Measurements from ENCODE around the gene USP35. TPM values are rescaled to one million over a fixed set of nuclear protein-coding genes. Genes with fewer than 3 reads are reported as not detected.
A peak's percentile ranks its signal among the peaks of the same experiment; 100 is the strongest.

USP35 gene
- total RNA-seq, 2 donors from 2014 or later, result 5.2 to 5.6 TPM

GRCh38 chr11:78163828-78164227 lies 24.9 kb upstream of the USP35 start:
- Histone ChIP-seq H3K4me1 (no peaks in the 10 kb centered on the region), H3K9me3 (no peaks in the 10 kb centered on the region), H3K4me3 (no peak overlapping the region), H3K9ac (ENCODE audit: low read depth in 2 of 2, low read length in 2 of 2) (no peak overlapping the region), H3K36me3 (no peaks in the 10 kb centered on the region), H3K27me3 (no peaks in the 10 kb centered on the region), H3K27ac (no peak overlapping the region)
- DNase-seq, result no peak
- intact Hi-C loops (cut with DNase I), result no loop called here
- no peak for TF ChIP-seq CTCF (IDR thresholded peaks at IDR 0.05)

- no peak for TF ChIP-seq CTCF (IDR thresholded peaks at IDR 0.05)
These were observed 24.2 kb upstream of the USP35 start for GRCh38 chr11:78164471-78164870.

GRCh38 chr11:78166855-78167469 lies 21.8 kb upstream of the USP35 start:
- Histone ChIP-seq H3K9me3 (no peaks in the 10 kb centered on the region), H3K4me1 (no peaks in the 10 kb centered on the region), H3K27me3 (no peaks in the 10 kb centered on the region), H3K9ac (ENCODE audit: low read depth in 2 of 2, low read length in 2 of 2) (no peak overlapping the region), H3K27ac (no peak overlapping the region), H3K36me3 (no peaks in the 10 kb centered on the region), H3K4me3 (no peak overlapping the region)
- TF ChIP-seq CTCF (IDR thresholded peaks at IDR 0.05), result no peak
- DNase-seq, result no peak
- intact Hi-C loops (cut with DNase I), result no loop called here

More at GRCh38 chr11:78164471-78164870, 24.2 kb upstream of the USP35 start:
- H3K4me1 ChIP-seq, result no peaks in the 10 kb centered on the region
- no peak overlapping the region for H3K27ac ChIP-seq
- no peaks in the 10 kb centered on the region for H3K27me3 ChIP-seq
- intact Hi-C loops (cut with DNase I), result no loop called here
- H3K9ac ChIP-seq (ENCODE audit: low read depth in 2 of 2, low read length in 2 of 2), result no peak overlapping the region
- DNase-seq, result no peak
- no peak overlapping the region for H3K4me3 ChIP-seq
- H3K9me3 ChIP-seq, result no peaks in the 10 kb centered on the region
- no peaks in the 10 kb centered on the region for H3K36me3 ChIP-seq

- no peak for TF ChIP-seq CTCF (IDR thresholded peaks at IDR 0.05)
- Histone ChIP-seq H3K4me1 (no peaks in the 10 kb centered on the region), H3K9ac (ENCODE audit: low read depth in 2 of 2, low read length in 2 of 2) (no peak overlapping the region), H3K9me3 (no peaks in the 10 kb centered on the region), H3K4me3 (no peak overlapping the region), H3K27me3 (no peaks in the 10 kb centered on the region), H3K36me3 (no peaks in the 10 kb centered on the region), H3K27ac (no peak overlapping the region)
- peak; percentile 48 for DNase-seq
- intact Hi-C loops (cut with DNase I), result no loop called here
These were observed 19.9 kb upstream of the USP35 start for GRCh38 chr11:78168539-78169477.

- Histone ChIP-seq H3K4me1 (no peaks in the 10 kb centered on the region), H3K27ac (no peak overlapping the region), H3K36me3 (no peaks in the 10 kb centered on the region), H3K9ac (ENCODE audit: low read depth in 2 of 2, low read length in 2 of 2) (no peak overlapping the region), H3K9me3 (no peaks in the 10 kb centered on the region), H3K4me3 (no peak overlapping the region), H3K27me3 (no peaks in the 10 kb centered on the region)
- TF ChIP-seq CTCF (IDR thresholded peaks at IDR 0.05), result no peak
- intact Hi-C loops (cut with DNase I), result no loop called here
- no peak for DNase-seq
These were observed 18.3 kb upstream of the USP35 start for GRCh38 chr11:78170413-78170812.

All from colonic mucosa (tissue), 4 donors.